HG03135 (cell line): ENCODE results near the gene CADPS2.

Source experiments
- ATAC-seq: cut with Tn5 transposase; IDR thresholded peaks from one replicate; pipeline ENCODE4 v1.9.1; 2021; ENCODE audit warnings: mild to moderate bottlenecking, moderate library complexity; ENCODE audit not compliant: unreplicated experiment

The CADPS2 gene

DNA sequence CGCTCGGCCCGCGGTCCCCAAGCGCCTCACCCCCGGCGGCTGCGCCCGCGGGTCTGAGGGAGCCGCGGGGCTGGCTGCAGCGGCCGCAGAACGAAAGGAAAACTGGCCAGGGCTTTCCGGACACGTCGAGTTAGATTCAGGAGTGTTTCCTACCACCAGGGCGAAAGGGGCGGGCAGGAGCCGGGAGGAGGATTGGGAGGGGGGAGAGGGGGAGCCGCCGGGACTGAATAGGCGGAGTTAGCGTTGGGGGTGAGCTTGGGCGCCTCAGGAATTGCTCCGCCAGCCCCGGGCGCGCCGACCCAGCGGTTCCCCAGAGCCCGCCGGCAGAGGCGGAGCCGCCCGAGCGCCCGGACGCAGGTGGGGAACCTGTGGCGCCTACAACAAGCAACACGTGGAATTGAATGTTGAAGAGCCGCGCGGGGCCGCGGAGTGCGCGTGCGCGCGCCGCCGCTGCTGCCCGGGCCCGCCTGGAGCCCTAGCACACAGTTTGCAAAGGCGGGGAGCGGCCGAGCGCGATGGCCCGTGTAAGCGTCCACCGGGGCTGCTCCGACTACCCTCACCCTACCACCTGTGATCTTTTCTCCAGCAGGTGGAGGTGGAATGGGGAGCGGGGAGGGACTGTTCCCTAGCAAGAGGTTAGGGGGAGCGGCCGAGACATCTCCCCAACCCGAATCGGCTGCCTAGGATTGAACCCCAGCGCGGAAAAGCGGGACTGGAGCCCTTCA is at the start of gene CADPS2:
CADPS2 (minus strand) TSS at position 104 of the 725 bp plus-strand sequence. CDS start 123 bp downstream, outside the sequence.
- peak; percentile 75 for ATAC-seq

DNA sequence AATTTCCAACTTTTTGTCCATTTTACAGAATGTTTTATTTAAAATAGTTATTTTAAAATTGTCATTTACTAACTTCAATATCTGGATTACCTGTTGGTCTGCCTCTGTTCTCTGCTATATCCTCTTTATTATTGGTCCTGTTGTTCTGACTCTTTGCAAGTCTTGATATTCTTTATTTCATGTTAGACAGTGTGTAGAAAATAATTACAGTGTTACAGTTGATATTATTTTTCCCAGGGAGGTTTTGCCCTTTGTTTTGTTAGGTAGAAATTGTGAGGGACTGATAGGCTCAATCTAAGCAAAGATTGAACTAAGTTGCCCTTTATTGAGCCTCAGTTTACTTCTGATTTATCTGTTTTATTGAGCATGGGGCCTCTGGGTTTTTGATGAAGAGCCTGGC is 49.4 kb upstream of the CADPS2 start:
- ATAC-seq: no peak

DNA sequence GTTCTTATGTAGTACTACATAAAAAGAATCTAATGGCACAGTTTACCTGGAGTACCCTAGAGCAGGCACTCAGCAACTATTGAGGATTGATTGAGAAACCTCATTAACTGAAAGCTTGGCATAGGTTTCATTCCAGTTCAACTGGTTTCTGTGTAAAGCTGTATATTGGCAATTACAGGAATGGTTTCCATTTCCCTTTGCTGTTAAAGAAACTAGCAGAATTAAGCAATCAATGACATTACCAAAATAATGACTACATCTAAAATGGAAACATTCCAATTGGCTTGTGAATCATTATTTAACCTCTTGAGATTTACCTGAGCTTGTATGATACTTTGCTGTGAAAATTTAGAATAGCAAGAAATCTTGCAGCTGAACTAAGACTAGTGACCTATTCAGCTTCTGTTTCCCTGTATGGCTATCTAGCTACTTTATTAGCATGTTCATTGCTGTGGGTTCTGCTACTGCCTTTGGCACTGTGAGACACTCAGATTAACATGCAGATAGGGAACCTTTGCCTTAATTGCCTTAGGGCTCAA is 33.5 kb upstream of the CADPS2 start:
- no peak for ATAC-seq

DNA sequence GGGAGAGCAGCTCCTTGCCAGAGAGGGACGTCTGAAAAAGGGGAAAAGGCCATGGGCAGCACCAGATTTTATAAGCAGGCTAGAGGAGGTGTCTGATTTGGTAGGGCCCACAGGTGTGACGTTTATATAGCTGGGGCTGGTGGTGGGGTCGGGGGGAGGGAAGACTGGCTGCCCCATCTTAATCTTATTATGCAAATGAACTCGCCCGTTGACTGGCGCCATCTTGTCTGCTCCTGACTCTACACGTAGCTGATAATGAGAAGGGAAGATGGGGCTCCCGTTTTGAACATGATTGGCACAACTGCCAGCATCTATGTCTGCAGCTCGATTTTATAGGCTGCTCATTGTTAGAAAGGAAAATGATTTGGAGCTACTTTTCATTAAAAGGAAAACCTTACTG is 28.6 kb upstream of the CADPS2 start:
- ATAC-seq: no peak

DNA sequence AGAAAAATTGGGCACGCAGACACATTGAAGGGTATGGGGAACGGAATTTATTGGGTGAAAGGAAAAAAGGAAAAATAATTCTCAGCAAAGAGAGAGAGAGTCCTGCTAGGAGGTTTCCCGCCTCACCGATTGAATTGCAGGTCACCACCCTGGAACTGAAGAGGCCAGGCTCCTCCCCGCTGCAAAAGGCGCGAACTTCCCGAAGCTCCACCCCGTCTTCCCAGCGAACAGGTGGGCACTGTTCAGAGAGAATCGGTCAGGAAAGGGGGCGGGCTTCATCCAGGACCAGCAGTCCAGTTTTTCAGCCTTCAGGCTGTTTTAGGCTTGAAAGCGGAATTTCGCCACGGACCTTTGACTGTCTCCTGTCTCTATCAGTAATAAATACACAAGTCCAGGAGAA is 27.3 kb upstream of the CADPS2 start:
- ATAC-seq: no peak

DNA sequence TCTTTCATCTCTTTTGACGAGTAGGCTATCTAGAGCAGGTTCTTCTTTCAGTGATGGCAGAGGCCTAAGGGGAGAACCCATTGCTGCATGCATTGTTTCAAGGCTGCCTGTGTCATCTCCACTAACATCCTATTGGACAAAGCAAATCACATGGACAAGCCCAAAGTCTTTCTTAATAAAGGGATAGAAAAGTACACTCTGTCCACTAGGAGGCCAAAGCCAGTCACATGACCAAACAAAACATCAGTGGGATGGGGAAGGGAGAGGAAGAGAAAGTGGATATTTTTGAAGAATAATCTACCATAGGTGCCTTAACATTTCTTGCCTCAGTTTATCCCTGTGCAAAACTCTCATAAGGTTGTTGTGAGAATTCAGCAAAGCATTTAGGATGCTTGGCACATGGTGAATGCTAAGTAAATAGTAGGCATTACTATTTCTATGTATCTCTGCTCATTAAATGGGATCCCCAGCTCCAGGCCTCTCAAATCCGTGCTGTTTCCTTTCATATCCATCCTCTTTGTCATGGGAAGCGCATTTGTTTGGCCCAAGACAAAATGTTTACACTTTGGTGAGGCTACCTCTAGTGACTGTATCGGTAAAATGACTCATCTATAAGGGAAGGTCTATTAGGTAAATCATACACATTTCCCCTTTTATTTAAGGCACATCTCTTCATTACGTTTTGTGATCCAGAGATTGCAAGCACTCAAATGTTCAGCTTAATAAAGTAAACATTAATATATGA is 16.7 kb upstream of the CADPS2 start:
- no peak for ATAC-seq

DNA sequence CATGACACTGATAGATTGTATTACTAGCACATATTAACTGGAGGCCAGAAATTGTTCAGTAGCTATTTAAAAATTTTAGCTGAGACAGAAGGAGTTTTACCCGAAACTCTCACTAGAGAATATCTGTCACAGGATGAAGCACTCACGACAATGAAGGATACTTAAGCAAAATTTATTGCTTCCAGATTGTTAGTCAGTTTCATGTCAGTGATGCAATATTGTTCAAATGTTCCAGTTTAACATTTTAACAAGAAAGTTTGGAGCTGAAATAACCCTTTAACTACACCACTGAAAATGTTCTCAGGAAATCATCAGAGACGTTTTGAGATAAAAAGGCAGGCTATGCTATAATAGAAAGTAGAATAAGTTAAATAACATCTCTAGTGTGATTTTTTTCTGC is 15.0 kb upstream of the CADPS2 start:
- no peak for ATAC-seq

DNA sequence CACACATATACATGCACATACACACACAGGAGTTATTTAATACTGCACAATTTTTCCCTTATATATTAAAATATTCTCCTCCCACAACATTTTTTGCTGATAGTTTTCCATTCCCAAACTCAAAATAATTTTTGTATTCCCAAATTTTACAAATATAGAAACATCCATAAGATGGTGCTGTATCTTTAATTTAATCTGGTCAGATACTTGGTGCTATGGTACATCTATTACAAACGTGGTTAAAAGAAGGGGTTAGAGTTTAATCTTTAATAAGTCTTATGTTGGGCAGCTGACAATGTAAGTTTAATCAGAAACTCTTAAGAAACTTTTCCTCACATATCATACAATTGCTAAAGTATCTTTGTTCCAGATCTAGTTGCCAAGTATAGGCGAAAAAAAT is 10.2 kb upstream of the CADPS2 start:
- no peak for ATAC-seq

DNA sequence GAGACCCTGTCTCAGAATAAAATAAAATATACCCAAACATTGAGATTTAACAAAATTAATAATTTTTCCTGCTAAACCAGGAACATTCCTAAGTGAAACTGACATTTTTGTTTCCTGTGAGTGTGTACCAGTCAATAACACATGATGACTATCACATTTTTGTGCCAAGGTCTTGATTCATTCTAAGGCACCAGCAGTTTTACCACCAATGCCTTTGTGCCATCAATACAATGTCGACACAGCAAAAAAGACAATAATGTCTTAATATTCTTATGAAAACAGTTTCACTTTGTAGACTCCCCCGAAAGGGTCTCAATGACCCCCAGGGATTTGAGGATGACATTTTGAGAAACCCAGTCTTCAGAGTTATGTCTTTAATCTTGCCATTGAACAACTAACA is 7.2 kb upstream of the CADPS2 start:
- no peak for ATAC-seq

DNA sequence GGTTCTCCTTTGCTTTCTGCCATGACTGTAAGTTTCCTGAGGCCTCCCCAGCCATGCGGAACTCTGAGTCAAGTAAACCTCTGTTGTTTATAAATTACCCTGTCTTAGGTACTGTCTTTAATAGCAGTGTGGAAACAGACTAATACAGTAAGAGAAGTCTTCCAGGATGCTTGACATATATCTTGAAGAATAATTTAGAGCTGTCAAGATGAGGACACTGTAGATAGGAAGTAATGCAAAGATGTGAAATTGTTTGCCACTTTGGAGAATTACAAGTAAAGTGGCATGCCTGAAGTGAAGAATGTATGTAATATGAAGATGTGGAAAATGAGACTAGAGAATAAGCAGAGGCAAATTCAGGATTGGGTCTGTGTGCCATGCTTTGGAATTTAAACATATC is 2.9 kb upstream of the CADPS2 start:
- no peak for ATAC-seq

DNA sequence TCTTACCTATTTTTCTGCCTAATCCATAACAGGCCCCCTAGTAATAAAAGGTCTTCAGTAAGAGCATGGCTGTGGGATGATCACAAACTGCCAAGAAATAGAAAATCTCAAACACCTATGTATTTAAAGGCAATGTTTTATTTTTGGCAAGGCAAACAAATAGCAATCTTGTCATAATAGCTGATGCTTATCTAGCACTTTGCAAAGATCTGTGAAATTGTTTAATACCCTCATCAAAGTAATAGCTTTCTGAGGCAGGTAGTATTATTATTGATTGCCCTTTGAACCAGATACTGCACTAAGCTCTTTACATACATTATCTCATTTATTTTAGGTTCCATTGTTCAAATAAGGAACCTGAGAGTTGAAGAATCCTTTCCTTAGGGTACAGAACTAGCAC is 1.6 kb upstream of the CADPS2 start:
- no peak for ATAC-seq

DNA sequence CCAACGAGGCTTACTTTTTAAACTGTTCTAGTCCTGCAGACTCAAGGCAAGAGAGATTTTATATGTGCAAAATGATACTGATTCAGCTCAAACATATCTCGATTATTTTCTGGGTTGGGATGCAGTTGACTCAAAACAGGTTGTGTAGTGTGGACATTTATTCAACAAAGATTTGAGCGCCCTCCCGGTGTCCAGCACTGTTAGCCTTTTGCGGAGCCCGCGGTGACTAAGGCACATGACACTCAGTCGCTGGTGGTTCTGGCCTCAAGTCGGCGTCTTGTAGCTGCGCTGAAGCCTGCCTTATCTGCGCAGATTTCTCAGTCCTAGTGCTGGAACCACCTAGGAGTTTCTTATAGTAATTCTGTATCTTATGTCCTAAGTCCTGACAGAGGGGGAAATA is 938 bp upstream of the CADPS2 start:
- ATAC-seq: no peak

DNA sequence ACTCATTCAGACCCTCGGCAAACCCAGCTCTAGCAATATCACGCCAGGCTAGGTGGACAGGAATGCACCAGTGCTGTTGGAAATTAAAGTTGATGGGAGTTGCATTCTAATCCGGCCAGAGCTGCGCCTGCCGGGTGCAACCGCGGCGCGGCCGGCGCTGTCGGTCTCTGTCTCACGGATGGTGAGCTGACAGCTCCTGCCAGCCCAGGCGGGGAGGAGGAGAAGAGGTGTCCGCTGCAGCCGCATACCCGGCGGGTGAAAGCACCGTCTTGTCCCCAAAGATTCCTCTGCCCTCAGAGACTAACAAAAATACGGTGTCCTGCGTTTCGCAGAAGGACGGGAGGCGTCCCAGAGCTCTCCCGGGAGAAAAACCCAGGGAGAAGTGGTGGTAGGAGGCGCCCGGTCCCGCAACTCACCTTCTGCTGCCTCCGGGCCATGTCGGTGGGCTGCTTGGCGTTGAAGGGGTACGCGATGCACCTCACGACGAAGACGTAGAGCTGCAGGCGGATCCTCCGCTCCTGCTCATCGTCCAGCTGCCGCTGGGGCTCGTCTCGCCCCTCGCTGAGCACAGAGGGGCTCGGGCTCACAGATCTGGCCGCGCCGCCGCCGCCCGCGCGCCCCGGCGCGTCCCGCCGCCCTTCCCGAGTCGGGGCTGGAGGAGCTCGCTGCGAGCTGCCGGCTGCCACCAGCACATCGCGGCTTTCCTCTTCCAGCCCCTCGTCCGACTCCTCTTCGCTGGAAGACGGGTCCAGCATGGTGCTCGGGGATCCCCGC is 490 bp downstream of the CADPS2 start:
- peak; percentile 38 for ATAC-seq

DNA sequence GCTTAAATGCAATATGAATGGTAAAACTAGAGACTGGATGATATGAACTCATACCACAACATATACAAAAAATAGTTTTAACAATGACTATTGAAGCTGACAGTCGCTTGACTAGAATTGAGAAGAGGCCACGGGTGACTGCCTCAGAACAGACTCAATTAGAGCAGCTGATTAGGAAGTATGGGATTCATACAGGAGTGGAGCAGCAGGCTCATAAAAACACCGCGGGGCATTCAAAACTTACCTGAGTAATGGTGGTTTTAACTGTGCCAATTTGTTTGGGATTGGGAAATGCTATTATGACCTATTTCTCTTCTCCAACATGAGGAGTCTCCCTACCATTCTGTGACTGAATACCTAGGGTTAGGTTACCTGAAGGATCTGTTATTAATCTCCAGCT is 2.1 kb downstream of the CADPS2 start:
- ATAC-seq: no peak

DNA sequence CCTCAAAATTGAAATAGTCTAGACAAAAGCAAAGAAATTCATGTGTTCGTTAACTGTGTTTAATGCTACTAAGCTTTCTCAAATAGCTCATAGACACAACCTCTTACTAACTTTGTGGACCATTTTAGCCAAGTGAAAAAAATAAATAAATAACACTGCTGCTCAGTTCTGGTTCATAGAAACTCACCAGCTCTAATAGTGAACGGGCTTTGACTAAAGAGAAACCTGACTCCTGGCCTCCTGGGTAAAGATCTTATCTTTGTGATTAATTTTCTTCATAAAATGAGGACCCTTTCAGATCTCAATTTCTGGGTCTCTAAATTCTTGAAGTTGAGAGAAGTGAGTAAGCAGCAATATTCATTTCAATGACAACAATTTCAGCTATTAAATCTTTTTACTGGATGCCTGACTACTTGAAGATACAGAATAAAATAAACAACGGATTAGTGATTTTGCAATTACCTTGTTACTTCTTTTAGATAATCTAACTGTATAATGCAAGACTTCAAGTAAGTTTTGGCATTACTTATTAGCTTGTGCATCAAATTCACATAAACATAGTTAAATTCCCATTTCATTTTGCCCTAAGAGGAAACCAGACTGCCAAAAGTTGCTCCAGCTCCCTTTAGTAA is 3.1 kb downstream of the CADPS2 start:
- ATAC-seq: no peak

DNA sequence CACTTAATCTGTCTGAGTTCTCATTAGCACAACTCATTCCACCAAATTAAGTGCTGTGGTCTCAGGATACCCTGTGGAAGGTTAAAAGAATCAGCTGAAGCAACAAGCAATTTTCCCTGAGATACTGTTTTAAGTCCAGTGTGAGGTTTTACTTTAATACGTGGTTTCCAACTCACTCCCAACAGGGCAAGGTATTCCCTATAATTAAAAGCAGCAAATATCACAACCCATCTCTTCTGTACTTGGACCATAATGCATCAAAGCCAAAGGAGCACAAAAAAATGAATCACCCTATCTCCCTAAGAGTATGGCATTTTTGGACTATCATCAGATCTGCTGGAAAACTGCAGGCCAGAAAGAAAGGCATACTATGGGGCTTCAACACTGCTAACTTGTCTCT is 4.9 kb downstream of the CADPS2 start:
- ATAC-seq: no peak

DNA sequence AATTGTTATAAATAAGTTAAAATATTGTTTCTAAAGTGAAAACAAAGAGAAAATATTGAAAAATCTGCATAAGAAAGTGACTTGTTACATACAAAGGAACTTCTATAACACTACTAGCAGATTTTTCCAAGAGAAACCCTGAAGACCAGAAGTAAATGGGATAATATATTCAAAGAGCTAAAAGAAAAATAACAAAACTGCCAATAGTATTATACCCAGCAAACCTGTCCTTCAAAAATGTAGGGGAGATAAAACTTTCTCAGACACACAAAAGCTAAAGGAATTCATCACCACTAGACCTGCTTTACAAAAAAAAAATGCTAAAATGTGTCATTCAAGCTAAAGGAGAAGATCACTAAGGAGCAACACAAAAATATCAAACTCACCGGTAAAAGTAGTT is 17.0 kb downstream of the CADPS2 start:
- ATAC-seq: no peak

DNA sequence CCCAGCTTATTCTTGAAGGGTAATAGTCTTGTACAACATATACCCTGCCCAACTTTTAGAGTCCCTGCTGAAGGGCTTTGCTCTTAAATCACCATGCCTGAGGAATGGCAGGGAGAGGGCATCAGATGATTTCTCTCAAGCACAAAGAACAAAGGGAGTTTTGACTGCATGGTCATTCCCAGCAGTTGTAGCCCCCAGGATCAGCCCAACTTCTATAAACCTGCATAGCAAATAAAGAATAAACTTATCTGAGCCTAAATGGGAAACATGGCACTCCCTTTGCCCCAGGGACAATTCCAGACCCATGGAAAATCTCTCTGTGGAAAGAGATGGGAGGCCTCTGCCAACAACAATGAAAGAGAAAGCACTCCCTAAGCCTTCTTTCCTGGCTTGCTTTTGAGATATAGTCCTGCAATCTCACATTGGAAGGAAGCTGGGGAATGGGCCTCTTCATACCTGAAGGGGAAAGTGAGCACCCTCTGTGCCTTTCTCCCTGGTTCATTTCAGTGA is 18.7 kb downstream of the CADPS2 start:
- no peak for ATAC-seq

DNA sequence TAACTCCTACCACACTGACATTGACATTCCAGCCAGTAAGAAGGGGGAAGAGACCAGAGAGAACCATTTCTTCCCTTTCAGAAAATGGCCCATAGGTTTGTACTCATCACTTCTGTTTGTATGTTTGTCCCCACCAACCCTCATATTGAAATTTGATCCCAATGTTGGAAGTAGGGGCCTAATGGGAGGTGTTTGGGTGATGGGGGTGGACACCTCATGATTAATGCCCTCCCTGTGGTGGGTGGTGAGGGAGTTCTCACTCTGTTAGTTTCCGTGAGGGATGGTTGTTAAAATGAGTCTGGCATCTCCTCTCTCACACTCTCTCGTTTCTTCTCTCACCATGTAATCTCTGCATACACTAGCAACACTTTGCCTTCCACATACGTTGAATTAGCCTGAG is 21.4 kb downstream of the CADPS2 start:
- ATAC-seq: no peak

DNA sequence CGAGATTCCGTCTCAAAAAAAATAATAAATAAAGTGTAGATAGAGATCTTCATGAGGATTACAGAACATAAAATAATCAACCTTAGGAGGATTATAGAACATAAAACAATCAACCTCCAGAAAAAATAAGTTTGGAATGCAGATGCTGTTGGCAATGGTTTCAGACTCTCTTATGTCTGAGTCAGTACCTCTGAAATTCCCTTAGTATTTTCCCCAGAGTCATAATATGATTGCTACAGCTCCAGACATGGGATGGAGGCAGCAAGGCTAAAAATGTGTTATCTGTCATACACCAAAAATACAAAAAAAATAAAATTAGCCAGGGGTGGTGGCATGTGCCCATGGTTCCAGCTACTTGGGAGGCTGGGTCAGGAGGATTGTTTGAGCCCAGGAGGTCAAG is 22.2 kb downstream of the CADPS2 start:
- no peak for ATAC-seq

DNA sequence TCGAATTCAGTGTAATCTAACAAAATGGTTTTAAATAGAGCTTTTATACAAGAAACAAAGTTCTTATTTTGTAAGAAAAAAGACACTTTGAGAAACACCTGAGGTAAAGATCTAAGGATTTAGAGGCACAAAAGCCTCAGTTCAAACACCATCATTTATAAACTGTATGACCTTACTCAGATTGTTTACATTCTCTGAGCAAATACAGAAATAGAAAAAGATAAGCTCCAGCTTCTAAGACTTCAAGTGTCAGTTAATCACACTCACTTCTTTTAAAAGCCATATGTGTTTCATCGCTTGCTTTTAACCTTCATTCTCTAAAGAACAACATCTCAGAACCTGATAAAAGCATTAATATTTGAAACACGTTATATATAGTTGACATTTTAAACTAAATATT is 27.9 kb downstream of the CADPS2 start:
- ATAC-seq: no peak
